BLaER1 treated with 17β-estradiol and CSF1 and Interleukin-3, amounts not matched to agents 10 nM and 100 nM (cell line): ENCODE measurements around the gene ZCWPW1.

ENCODE experiments used
- H3K27ac ChIP-seq, 11 experiments: shearing (Covaris generic); formaldehyde crosslinking; 2 replicates each; pipeline ENCODE4 v1.8.1; 2022
- H3K27me3 ChIP-seq, 11 experiments: shearing (Covaris generic); formaldehyde crosslinking; 2 replicates each; pipeline ENCODE4 v1.8.1; 2022
- H3K36me3 ChIP-seq, 11 experiments: shearing (Covaris generic); formaldehyde crosslinking; 2 replicates each; pipeline ENCODE4 v1.8.1; 2022
- H3K4me1 ChIP-seq, 10 experiments: shearing (Covaris generic); formaldehyde crosslinking; 2 replicates each; pipeline ENCODE4 v1.8.1; 2022
- H3K4me2 ChIP-seq, 11 experiments: shearing (Covaris generic); formaldehyde crosslinking; 2 replicates each; pipeline ENCODE4 v1.8.1; 2022
- H3K4me3 ChIP-seq, 10 experiments: shearing (Covaris generic); formaldehyde crosslinking; 2 replicates each; pipeline ENCODE4 v1.8.1; 2022
- H3K9ac ChIP-seq, 11 experiments: shearing (Covaris generic); formaldehyde crosslinking; 2 replicates each; pipeline ENCODE4 v1.8.1; 2022
- H3K9me3 ChIP-seq, 11 experiments: shearing (Covaris generic); formaldehyde crosslinking; replicated peaks in 1 of 11; 2 replicates each; pipeline ENCODE4 v1.8.1; 2022
- H4K20me1 ChIP-seq, 11 experiments: shearing (Covaris generic); formaldehyde crosslinking; 2 replicates each; pipeline ENCODE4 v1.8.1; 2022
- Cebpa-rat ChIP-seq, 11 experiments: shearing (Covaris generic); IDR thresholded peaks; 2 replicates each; pipeline ENCODE4 v1.8.1; 2022

The ZCWPW1 gene

DNA sequence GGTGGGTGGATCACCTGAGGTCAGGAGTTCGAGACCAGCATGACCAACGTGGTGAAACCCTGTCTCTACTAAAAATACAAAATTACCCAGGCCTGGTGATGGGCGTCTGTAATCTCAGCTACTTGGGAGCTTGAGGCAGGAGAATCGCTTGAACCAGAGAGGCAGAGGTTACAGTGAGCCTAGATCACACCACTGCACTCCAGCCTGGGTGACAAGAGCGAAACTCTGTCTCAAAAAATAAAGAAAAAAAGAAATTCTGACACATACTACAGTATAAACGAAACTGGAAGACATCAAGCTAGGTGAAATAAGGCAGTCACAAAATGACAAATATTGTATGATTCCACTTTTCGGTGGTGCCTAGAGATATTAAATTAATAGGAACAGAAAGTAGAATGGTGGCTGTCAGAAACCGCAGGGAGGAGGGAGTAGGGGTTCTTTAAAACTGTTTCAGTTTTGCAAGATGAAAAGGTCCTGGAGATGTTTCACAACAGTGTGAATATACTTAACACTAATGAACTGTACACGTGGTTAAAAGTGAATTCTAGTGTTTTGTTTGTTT, 32.0 kb downstream of the ZCWPW1 start:
- H3K36me3 ChIP-seq, result peaks cover 0 to 59% (median 0%) of the 10 kb centered on the region in 11 experiments; a peak in 5 of 22 replicates
- peak overlapping the region; percentile 56 to 86 (median 76); a peak in 21 of 22 replicates for H3K9ac ChIP-seq
- H3K27ac ChIP-seq, result peak overlapping the region; percentile 65 to 97 (median 91); a peak in 21 of 22 replicates
- peak overlapping the region in 6 of 10 experiments; percentile 8 to 53 (median 34); a peak in 8 of 20 replicates for H3K4me3 ChIP-seq
- peaks cover 55 to 94% (median 76%) of the 10 kb centered on the region in 10 experiments for H3K4me1 ChIP-seq
- peaks cover 0 to 12% (median 0%) of the 10 kb centered on the region in 11 experiments; a peak in 2 of 22 replicates for H4K20me1 ChIP-seq
- H3K27me3 ChIP-seq, result no peaks in the 10 kb centered on the region
- peak overlapping the region; percentile 81 to 95 (median 90) for H3K4me2 ChIP-seq
- TF ChIP-seq Cebpa-rat (IDR thresholded peaks at IDR 0.05), result peak in 7 of 11 experiments; percentile 48 to 94 (median 69); a peak in 11 of 22 replicates
- H3K9me3 ChIP-seq, result no peaks in the 10 kb centered on the region

- H3K4me1 ChIP-seq, result peaks cover 66 to 98% (median 84%) of the 10 kb centered on the region in 10 experiments
- no peak for TF ChIP-seq Cebpa-rat (IDR thresholded peaks at IDR 0.05)
- no peak overlapping the region for H3K4me3 ChIP-seq
- peak overlapping the region in 4 of 11 experiments; percentile 7 to 36 (median 22); a peak in 4 of 22 replicates for H3K9ac ChIP-seq
- H3K4me2 ChIP-seq, result peak overlapping the region; percentile 40 to 95 (median 69); a peak in 21 of 22 replicates
- H3K27ac ChIP-seq, result peak overlapping the region in 9 of 11 experiments; percentile 38 to 96 (median 65); a peak in 18 of 22 replicates
- H3K9me3 ChIP-seq, result no peaks in the 10 kb centered on the region
- peaks cover 0 to 33% (median 0%) of the 10 kb centered on the region in 11 experiments; a peak in 2 of 22 replicates for H4K20me1 ChIP-seq
- H3K27me3 ChIP-seq, result no peaks in the 10 kb centered on the region
- peaks cover 0 to 58% (median 0%) of the 10 kb centered on the region in 11 experiments; a peak in 5 of 22 replicates for H3K36me3 ChIP-seq
These were observed 34.4 kb downstream of the ZCWPW1 start for GRCh38 chr7:100394077-100394476.

DNA sequence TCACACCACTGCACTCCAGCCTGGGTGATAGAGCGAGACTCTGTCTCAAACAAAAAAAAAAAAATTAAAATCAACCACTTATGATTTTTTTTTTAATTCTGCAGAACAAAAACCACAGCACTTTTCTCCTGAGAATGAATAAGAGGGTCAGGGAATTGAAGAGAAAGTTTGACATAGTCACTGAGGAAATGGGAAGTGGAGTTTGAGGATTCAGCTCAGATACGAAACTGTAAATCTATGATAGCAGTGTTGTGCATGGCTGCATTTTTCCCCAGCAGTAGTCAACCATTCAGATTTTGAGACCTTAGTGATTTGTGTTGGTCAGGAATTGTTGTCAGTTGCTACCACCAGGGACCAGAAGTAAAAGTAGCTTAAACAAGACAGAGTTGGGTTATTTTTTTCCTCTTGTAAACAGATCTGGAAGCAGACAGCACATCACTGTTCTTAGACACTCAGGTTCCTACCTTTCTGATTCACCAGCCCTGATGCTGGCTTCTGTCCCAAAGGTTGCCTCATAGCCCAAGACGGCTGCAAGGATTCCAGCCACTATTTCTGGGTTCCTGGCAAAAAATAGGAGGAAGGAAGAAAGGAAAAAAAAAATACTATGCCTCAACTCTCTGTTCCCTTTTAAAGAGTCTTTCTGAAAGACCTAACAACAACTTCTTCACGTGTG, 35.1 kb downstream of the ZCWPW1 start:
- Histone ChIP-seq H3K9me3 (no peaks in the 10 kb centered on the region), H3K27ac (peak overlapping the region in 10 of 11 experiments; percentile 32 to 96 (median 64); a peak in 18 of 22 replicates), H3K4me1 (peaks cover 63 to 98% (median 77%) of the 10 kb centered on the region in 10 experiments), H3K36me3 (peaks cover 0 to 54% (median 0%) of the 10 kb centered on the region in 11 experiments; a peak in 5 of 22 replicates), H3K4me2 (peak overlapping the region; percentile 40 to 95 (median 69)), H3K9ac (peak overlapping the region in 8 of 11 experiments; percentile 5 to 58 (median 31); a peak in 11 of 22 replicates), H3K4me3 (0 out of 20 replicates have a peak overlapping the region, but pooled peaks of 1 of the 10 experiments have one; percentile 18), H3K27me3 (no peaks in the 10 kb centered on the region), H4K20me1 (peaks cover 0 to 40% (median 0%) of the 10 kb centered on the region in 11 experiments; a peak in 2 of 22 replicates)
- TF ChIP-seq Cebpa-rat (IDR thresholded peaks at IDR 0.05), result 0 out of 22 replicates have a peak, but pooled peaks of 1 of the 11 experiments have one; percentile 7

- Histone ChIP-seq H3K4me1 (peaks cover 52 to 100% (median 69%) of the 10 kb centered on the region in 10 experiments), H3K4me3 (no peak overlapping the region)
- TF ChIP-seq Cebpa-rat (IDR thresholded peaks at IDR 0.05), result no peak
These were observed 38.1 kb downstream of the ZCWPW1 start for GRCh38 chr7:100390286-100391009.

DNA sequence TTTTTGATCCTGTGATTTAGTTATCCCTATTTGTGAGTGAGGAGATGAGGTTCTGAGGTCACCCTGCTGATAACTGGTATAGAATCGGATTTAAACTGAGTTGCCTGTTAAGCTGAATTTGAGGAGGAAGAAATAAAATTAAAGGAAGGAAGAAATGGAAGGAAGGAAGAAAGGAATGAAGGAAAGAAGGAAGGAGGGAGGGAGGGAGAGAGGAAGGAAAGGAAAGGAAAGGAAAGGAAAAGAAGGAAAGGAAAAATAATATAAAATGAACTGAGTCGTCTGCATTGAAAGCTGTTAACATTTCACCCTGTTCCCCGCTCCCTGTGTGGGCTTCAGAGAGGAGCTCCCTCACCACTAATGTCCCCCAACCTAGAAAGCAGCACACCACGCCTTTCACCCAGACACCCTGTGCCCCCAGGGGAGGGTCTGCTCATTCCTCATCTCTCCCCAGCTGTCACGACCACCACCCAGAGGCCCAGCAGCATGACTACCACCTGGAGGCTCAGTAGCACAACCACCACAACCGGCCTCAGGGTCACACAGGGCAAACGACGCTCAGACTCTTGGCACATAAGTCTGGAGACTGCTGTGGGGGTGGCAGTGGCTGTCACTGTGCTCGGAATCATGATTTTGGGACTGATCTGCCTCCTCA, 38.9 kb downstream of the ZCWPW1 start:
- H3K9ac ChIP-seq, result 0 out of 22 replicates have a peak overlapping the region, but pooled peaks of 1 of the 11 experiments have one; percentile 5
- no peak for TF ChIP-seq Cebpa-rat (IDR thresholded peaks at IDR 0.05)
- H3K4me2 ChIP-seq, result peak overlapping the region; percentile 7 to 90 (median 42); a peak in 20 of 22 replicates
- 0 out of 22 replicates have a peak overlapping the region, but pooled peaks of 1 of the 11 experiments have one; percentile 16 for H3K27ac ChIP-seq
- H3K9me3 ChIP-seq, result no peaks in the 10 kb centered on the region
- no peaks in the 10 kb centered on the region for H3K27me3 ChIP-seq
- peaks cover 0 to 49% (median 0%) of the 10 kb centered on the region in 11 experiments; a peak in 5 of 22 replicates for H3K36me3 ChIP-seq
- H3K4me1 ChIP-seq, result peaks cover 61 to 100% (median 69%) of the 10 kb centered on the region in 10 experiments
- peaks cover 0 to 68% (median 0%) of the 10 kb centered on the region in 11 experiments; a peak in 2 of 22 replicates for H4K20me1 ChIP-seq
- H3K4me3 ChIP-seq, result no peak overlapping the region

More at GRCh38 chr7:100390286-100391009, 38.1 kb downstream of the ZCWPW1 start:
- Histone ChIP-seq H3K27me3 (no peaks in the 10 kb centered on the region), H3K4me2 (peak overlapping the region in 10 of 11 experiments; percentile 7 to 90 (median 44); a peak in 19 of 22 replicates), H4K20me1 (peaks cover 0 to 68% (median 0%) of the 10 kb centered on the region in 11 experiments; a peak in 2 of 22 replicates), H3K36me3 (peaks cover 0 to 51% (median 0%) of the 10 kb centered on the region in 11 experiments; a peak in 5 of 22 replicates), H3K9me3 (no peaks in the 10 kb centered on the region), H3K27ac (0 out of 22 replicates have a peak overlapping the region, but pooled peaks of 1 of the 11 experiments have one; percentile 16), H3K9ac (0 out of 22 replicates have a peak overlapping the region, but pooled peaks of 1 of the 11 experiments have one; percentile 5)

DNA sequence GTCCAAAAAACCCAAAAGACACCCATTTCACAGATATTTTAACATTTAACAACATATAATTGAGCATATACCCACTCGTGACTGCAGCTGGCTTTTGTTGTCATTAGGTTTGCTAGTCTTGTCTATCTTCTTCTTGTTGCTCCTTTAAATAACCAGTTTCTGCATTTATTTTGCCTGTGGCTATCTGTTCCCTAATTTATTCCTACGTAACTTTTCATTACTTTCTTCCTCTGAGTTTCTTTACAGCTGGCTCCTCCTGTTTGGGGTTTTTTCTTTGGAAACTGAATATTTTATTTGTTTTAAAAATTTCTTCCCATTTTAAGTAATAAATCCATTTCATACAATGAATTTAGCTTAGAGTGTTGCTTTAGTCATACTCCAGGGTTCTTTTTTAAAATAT, 40.8 kb downstream of the ZCWPW1 start:
- H3K9me3 ChIP-seq, result no peaks in the 10 kb centered on the region
- no peak overlapping the region for H3K27ac ChIP-seq
- H3K27me3 ChIP-seq, result no peaks in the 10 kb centered on the region
- TF ChIP-seq Cebpa-rat (IDR thresholded peaks at IDR 0.05), result no peak
- peaks cover 0 to 52% (median 0%) of the 10 kb centered on the region in 11 experiments; a peak in 5 of 22 replicates for H3K36me3 ChIP-seq
- H3K4me3 ChIP-seq, result no peak overlapping the region
- peaks cover 0 to 67% (median 0%) of the 10 kb centered on the region in 11 experiments; a peak in 2 of 22 replicates for H4K20me1 ChIP-seq
- peak overlapping the region in 1 of 11 experiments; percentile 22; a peak in 1 of 22 replicates for H3K9ac ChIP-seq
- peak overlapping the region in 3 of 11 experiments; percentile 25 to 99 (median 97); a peak in 5 of 22 replicates for H3K4me2 ChIP-seq
- H3K4me1 ChIP-seq, result peaks cover 61 to 100% (median 67%) of the 10 kb centered on the region in 10 experiments

GRCh38 chr7:100386940-100387339, 41.6 kb downstream of the ZCWPW1 start:
- Histone ChIP-seq H3K4me2 (peak overlapping the region in 6 of 11 experiments; percentile 9 to 99 (median 72); a peak in 6 of 22 replicates), H3K4me3 (no peak overlapping the region), H3K27me3 (no peaks in the 10 kb centered on the region), H3K27ac (no peak overlapping the region), H3K9ac (peak overlapping the region in 1 of 11 experiments; percentile 22; a peak in 2 of 22 replicates), H3K36me3 (peaks cover 0 to 55% (median 0%) of the 10 kb centered on the region in 11 experiments; a peak in 5 of 22 replicates), H4K20me1 (peaks cover 0 to 61% (median 0%) of the 10 kb centered on the region in 11 experiments; a peak in 2 of 22 replicates), H3K9me3 (peaks cover 0 to 7% (median 0%) of the 10 kb centered on the region in 11 experiments; a peak in 3 of 22 replicates), H3K4me1 (peaks cover 54 to 100% (median 64%) of the 10 kb centered on the region in 10 experiments)
- TF ChIP-seq Cebpa-rat (IDR thresholded peaks at IDR 0.05), result no peak
